Hepatocyte (in vitro differentiated cells): ENCODE measurements around the gene TSPEAR.

Experiments
- EZH2 ChIP-seq: fragments of 200-600 bp; sonication (generic); IDR thresholded peaks from 2 replicates; pipeline ENCODE4 v1.6.1; 2016; ENCODE audit warnings: antibody characterized with exemption, mild to moderate bottlenecking, borderline replicate concordance
- TF ChIP-seq, protein P1 (sequence below): fragments of 200-600 bp; sonication (generic); IDR thresholded peaks from 2 replicates; pipeline ENCODE4 v1.5.1; 2016; ENCODE audit warnings: antibody characterized with exemption, mild to moderate bottlenecking; ENCODE audit not compliant: poor library complexity

DNA sequence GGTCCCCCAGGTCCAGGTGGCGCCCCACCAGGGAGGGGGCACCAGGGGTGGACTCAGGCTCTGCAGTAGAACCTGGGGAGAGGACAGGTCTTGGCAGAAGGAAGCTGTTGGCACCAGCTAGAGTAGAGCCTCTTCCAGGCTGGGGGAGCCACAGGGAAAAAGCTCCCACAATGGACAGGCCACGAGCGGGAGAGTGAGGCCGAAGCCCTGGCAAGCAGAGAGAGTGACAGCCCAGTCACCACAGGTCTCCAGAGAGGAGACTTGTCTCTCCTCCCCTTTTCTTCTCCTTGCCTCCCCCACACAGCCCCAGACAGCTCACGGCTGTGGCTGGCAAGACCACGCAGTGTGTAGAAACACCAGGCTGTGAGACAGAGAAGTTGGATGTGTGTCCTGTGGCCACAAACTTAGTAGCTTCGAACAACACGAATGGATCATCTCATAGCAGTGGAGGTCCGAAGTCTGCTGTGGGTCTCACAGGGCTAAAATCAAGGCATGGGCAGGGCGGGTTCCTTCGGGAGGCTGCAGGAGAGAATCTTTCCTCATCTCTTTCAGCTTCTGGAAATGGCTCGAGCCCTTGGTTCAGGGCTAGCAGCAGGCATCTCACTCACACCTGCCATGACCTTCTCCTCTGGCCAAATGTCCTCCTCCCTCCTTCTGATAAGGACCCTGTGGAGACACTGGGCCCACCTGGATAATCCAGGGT, 60.2 kb downstream of the TSPEAR start:
- TF ChIP-seq, protein P1, sequence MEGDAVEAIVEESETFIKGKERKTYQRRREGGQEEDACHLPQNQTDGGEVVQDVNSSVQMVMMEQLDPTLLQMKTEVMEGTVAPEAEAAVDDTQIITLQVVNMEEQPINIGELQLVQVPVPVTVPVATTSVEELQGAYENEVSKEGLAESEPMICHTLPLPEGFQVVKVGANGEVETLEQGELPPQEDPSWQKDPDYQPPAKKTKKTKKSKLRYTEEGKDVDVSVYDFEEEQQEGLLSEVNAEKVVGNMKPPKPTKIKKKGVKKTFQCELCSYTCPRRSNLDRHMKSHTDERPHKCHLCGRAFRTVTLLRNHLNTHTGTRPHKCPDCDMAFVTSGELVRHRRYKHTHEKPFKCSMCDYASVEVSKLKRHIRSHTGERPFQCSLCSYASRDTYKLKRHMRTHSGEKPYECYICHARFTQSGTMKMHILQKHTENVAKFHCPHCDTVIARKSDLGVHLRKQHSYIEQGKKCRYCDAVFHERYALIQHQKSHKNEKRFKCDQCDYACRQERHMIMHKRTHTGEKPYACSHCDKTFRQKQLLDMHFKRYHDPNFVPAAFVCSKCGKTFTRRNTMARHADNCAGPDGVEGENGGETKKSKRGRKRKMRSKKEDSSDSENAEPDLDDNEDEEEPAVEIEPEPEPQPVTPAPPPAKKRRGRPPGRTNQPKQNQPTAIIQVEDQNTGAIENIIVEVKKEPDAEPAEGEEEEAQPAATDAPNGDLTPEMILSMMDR, result no peak
- TF ChIP-seq EZH2, result no peak
